Activated CD8-positive, alpha-beta memory T cell treated with anti-CD3 and anti-CD28 coated beads, Interleukin-2, amount 50 U/mL, for 24 hours (primary cell): ENCODE results near the gene RUNX1.

Experiments
- DNase-seq: peaks from one replicate; pipeline ENCODE4 v3.0.0-alpha.2; 2020; ENCODE audit errors: extremely low read depth

The RUNX1 gene

GRCh38 chr21:35036465-35037383 is 12.4 kb downstream of the RUNX1 start:
- DNase-seq, result no peak

GRCh38 chr21:35035581-35035980 is 13.5 kb downstream of the RUNX1 start:
- no peak for DNase-seq

GRCh38 chr21:35035116-35035515 is 14.0 kb downstream of the RUNX1 start:
- DNase-seq, result no peak

- DNase-seq, result no peak
Measured at GRCh38 chr21:35034203-35034926, 14.7 kb downstream of the RUNX1 start.

- no peak for DNase-seq
Measured at GRCh38 chr21:35032474-35033263, 16.4 kb downstream of the RUNX1 start.

GRCh38 chr21:35028451-35028978 is 20.6 kb downstream of the RUNX1 start:
- no peak for DNase-seq

- no peak for DNase-seq
Measured at GRCh38 chr21:35027563-35028450, 21.3 kb downstream of the RUNX1 start.

GRCh38 chr21:35026617-35027562 is 22.2 kb downstream of the RUNX1 start:
- DNase-seq, result no peak

- no peak for DNase-seq
Measured at GRCh38 chr21:35026153-35026500, 23.0 kb downstream of the RUNX1 start.

GRCh38 chr21:35025206-35026152 is 23.6 kb downstream of the RUNX1 start:
- DNase-seq, result no peak

- DNase-seq, result no peak
Measured at GRCh38 chr21:35024513-35024912, 24.6 kb downstream of the RUNX1 start.

GRCh38 chr21:35024071-35024420 is 25.1 kb downstream of the RUNX1 start:
- DNase-seq, result no peak

- no peak for DNase-seq
Measured at GRCh38 chr21:35023396-35024070, 25.6 kb downstream of the RUNX1 start.

GRCh38 chr21:35021546-35021945 is 27.6 kb downstream of the RUNX1 start:
- no peak for DNase-seq

GRCh38 chr21:35020902-35021301 is 28.2 kb downstream of the RUNX1 start:
- no peak for DNase-seq

GRCh38 chr21:35020436-35020835 is 28.7 kb downstream of the RUNX1 start:
- DNase-seq, result no peak

- no peak for DNase-seq
Measured at GRCh38 chr21:35019631-35020032, 29.5 kb downstream of the RUNX1 start.

- no peak for DNase-seq
Measured at GRCh38 chr21:35017256-35017655, 31.8 kb downstream of the RUNX1 start.
